ENCODE data around the gene RNU6-9.
"Not testable (repeated sequence)": the region's sequence is repeated elsewhere in the genome, so short reads cannot be mapped to it uniquely, and the experiment has no call there.

- not testable (repeated sequence) for TF ChIP-seq POLR2A, CTCF (IDR thresholded peaks at IDR 0.05)
These were observed 15.2 kb upstream of the RNU6-9 start for GRCh38 chr19:877992-878660.
